Trophoblast cell (in vitro differentiated cells and primary cell): Measurements from ENCODE around the gene PCK2.

ENCODE experiments used
- DNase-seq, 2 donors: peaks; one replicate each; pipeline ENCODE4 v3.0.0-alpha.2; 2016
- H2AFZ ChIP-seq: 2 replicates; pipeline ENCODE4 v1.6.1; 2013; ENCODE audit warnings: low read length, moderate library complexity, mild to moderate bottlenecking; ENCODE audit not compliant: insufficient read depth, poor library complexity
- H2AK5ac ChIP-seq: 2 replicates; pipeline ENCODE4 v1.6.1; 2013; ENCODE audit warnings: mild to moderate bottlenecking, low read length
- H2BK120ac ChIP-seq: 2 replicates; pipeline ENCODE4 v1.6.1; 2013; ENCODE audit warnings: low read length, mild to moderate bottlenecking, moderate library complexity; ENCODE audit not compliant: insufficient read depth, poor library complexity
- H2BK12ac ChIP-seq: 2 replicates; pipeline ENCODE4 v1.6.1; 2013; ENCODE audit warnings: mild to moderate bottlenecking, low read length, moderate library complexity
- H2BK5ac ChIP-seq: 2 replicates; pipeline ENCODE4 v1.6.1; 2013; ENCODE audit warnings: low read length, low read depth, moderate library complexity, mild to moderate bottlenecking; ENCODE audit not compliant: poor library complexity
- H3K14ac ChIP-seq: 2 replicates; pipeline ENCODE4 v1.6.1; 2013; ENCODE audit warnings: mild to moderate bottlenecking, low read length
- H3K18ac ChIP-seq: 2 replicates; pipeline ENCODE4 v1.6.1; 2013; ENCODE audit warnings: mild to moderate bottlenecking, low read length
- H3K23ac ChIP-seq: 2 replicates; pipeline ENCODE4 v1.6.1; 2013; ENCODE audit warnings: low read length
- H3K27ac ChIP-seq: 2 replicates; pipeline ENCODE4 v1.5.1; 2013; ENCODE audit warnings: low read depth, mild to moderate bottlenecking, inconsistent platforms, low read length, moderate library complexity
- H3K27me3 ChIP-seq: 2 replicates; pipeline ENCODE4 v1.6.1; 2013; ENCODE audit warnings: inconsistent platforms, mild to moderate bottlenecking, low read length, moderate library complexity; ENCODE audit not compliant: insufficient read depth
- H3K36me3 ChIP-seq, 2 experiments: 1 replicate in 1 of 2; 2 replicates in 1 of 2; pipeline ENCODE4 v1.6.1; 2013; ENCODE audit warnings: low read length in 2 of 2, mild to moderate bottlenecking in 2 of 2, moderate library complexity in 1 of 2; ENCODE audit not compliant: insufficient read depth in 2 of 2, control insufficient read depth in 1 of 2
- H3K4ac ChIP-seq: 2 replicates; pipeline ENCODE4 v1.6.1; 2013; ENCODE audit warnings: low read depth, mild to moderate bottlenecking, low read length, moderate library complexity
- H3K4me1 ChIP-seq, 2 experiments: 1 replicate in 1 of 2; 2 replicates in 1 of 2; pipeline ENCODE4 v1.6.1; 2013; ENCODE audit warnings: low read length in 2 of 2, mild to moderate bottlenecking in 2 of 2, moderate library complexity in 1 of 2; ENCODE audit not compliant: insufficient read depth in 2 of 2, control insufficient read depth in 1 of 2
- H3K4me2 ChIP-seq: 2 replicates; pipeline ENCODE4 v1.6.1; 2013; ENCODE audit warnings: inconsistent platforms, mild to moderate bottlenecking, low read length, moderate library complexity
- H3K4me3 ChIP-seq: 2 replicates; pipeline ENCODE4 v1.5.1; 2013; ENCODE audit warnings: mild to moderate bottlenecking, low read depth, low read length, inconsistent platforms
- H3K79me1 ChIP-seq: one replicate; pipeline ENCODE4 v1.6.1; 2013; ENCODE audit warnings: low read length
- H3K79me2 ChIP-seq: 2 replicates; pipeline ENCODE4 v1.6.1; 2013; ENCODE audit warnings: low read length, mild to moderate bottlenecking; ENCODE audit not compliant: control insufficient read depth, insufficient read depth, poor library complexity
- H3K9ac ChIP-seq: 2 replicates; pipeline ENCODE4 v1.6.1; 2013; ENCODE audit warnings: mild to moderate bottlenecking, low read length
- H3K9me3 ChIP-seq: 2 replicates; pipeline ENCODE4 v1.6.1; 2013; ENCODE audit warnings: low read depth, mild to moderate bottlenecking, control low read depth, inconsistent platforms, low read length; ENCODE audit not compliant: insufficient read depth
- H4K12ac ChIP-seq: 2 replicates; pipeline ENCODE4 v1.6.1; 2013; ENCODE audit warnings: low read depth, mild to moderate bottlenecking, low read length, moderate library complexity
- H4K8ac ChIP-seq: 2 replicates; pipeline ENCODE4 v1.6.1; 2013; ENCODE audit warnings: low read depth, mild to moderate bottlenecking, low read length, moderate library complexity
- H4K91ac ChIP-seq: one replicate; pipeline ENCODE4 v1.6.1; 2013; ENCODE audit warnings: low read depth, mild to moderate bottlenecking, low read length, moderate library complexity
- WGBS: extraction: QIAGEN DNeasy Blood & Tissue Kit; methylation state at CpG from one replicate; pipeline ENCODE4 v1.1.7; 2013; ENCODE audit warnings: missing lambda C conversion rate; ENCODE audit not compliant: insufficient read length, insufficient coverage; ENCODE audit errors: extremely low coverage; 5-methylcytosine and 5-hydroxymethylcytosine counted together

The PCK2 gene

DNA sequence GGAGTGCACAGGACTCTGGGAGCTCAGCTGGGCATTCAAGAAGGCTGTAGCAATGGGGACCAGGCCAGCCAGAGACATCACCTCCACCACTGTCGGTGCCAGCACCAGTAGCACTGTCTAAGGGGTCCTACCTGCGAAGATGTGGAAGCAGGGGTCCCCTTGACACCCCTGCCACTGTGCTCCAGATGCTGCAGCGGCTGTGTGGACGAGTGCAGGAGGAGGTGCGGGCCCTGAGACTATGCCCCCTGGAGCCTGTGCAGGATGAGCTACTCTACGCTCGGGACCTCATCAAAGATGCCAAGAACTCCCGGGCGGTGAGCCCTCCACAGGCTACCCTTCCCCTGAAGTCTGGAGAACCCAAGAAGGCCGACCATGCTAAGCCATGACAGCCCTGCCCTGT lies 33.7 kb upstream of the PCK2 start:
- no peaks in the 10 kb centered on the region for H3K36me3 ChIP-seq
- H4K8ac ChIP-seq: no peak overlapping the region
- no peak overlapping the region for H3K4me2 ChIP-seq
- no peak for DNase-seq
- no peaks in the 10 kb centered on the region for H3K4me1 ChIP-seq
- WGBS: no CpG with 5 or more reads among the region's 10 CpGs
- H2BK120ac ChIP-seq: no peak overlapping the region
- no peak overlapping the region for H2AK5ac ChIP-seq
- H3K14ac ChIP-seq: no peak overlapping the region
- no peak overlapping the region for H4K12ac ChIP-seq
- H3K4ac ChIP-seq: no peak overlapping the region
- H3K9me3 ChIP-seq: no peaks in the 10 kb centered on the region
- no peak overlapping the region for H3K18ac ChIP-seq
- H3K79me2 ChIP-seq: no peaks in the 10 kb centered on the region
- H3K23ac ChIP-seq: no peak overlapping the region
- H3K9ac ChIP-seq: no peak overlapping the region
- no peak overlapping the region for H3K27ac ChIP-seq
- no peak overlapping the region for H2BK12ac ChIP-seq
- H2AFZ ChIP-seq: no peak overlapping the region
- H2BK5ac ChIP-seq: no peak overlapping the region
- no peak overlapping the region for H3K4me3 ChIP-seq
- no peaks in the 10 kb centered on the region for H3K27me3 ChIP-seq
- H3K79me1 ChIP-seq: no peaks in the 10 kb centered on the region
- H4K91ac ChIP-seq: no peak overlapping the region

GRCh38 chr14:24060984-24061913 lies 32.9 kb upstream of the PCK2 start:
- Histone ChIP-seq H3K4ac (no peak overlapping the region), H3K36me3 (no peaks in the 10 kb centered on the region), H2AK5ac (no peak overlapping the region), H3K27ac (no peak overlapping the region), H4K8ac (no peak overlapping the region), H3K79me2 (no peaks in the 10 kb centered on the region), H4K12ac (no peak overlapping the region), H3K9ac (no peak overlapping the region), H2BK5ac (no peak overlapping the region), H3K23ac (no peak overlapping the region), H3K4me2 (no peak overlapping the region), H4K91ac (no peak overlapping the region), H3K27me3 (no peaks in the 10 kb centered on the region), H3K79me1 (no peaks in the 10 kb centered on the region), H3K4me3 (no peak overlapping the region), H3K14ac (no peak overlapping the region), H3K4me1 (no peaks in the 10 kb centered on the region), H2BK12ac (no peak overlapping the region), H2BK120ac (no peak overlapping the region), H3K18ac (no peak overlapping the region), H3K9me3 (no peaks in the 10 kb centered on the region), H2AFZ (no peak overlapping the region)
- no peak for DNase-seq
- WGBS: no CpG with 5 or more reads among the region's 7 CpGs

DNA sequence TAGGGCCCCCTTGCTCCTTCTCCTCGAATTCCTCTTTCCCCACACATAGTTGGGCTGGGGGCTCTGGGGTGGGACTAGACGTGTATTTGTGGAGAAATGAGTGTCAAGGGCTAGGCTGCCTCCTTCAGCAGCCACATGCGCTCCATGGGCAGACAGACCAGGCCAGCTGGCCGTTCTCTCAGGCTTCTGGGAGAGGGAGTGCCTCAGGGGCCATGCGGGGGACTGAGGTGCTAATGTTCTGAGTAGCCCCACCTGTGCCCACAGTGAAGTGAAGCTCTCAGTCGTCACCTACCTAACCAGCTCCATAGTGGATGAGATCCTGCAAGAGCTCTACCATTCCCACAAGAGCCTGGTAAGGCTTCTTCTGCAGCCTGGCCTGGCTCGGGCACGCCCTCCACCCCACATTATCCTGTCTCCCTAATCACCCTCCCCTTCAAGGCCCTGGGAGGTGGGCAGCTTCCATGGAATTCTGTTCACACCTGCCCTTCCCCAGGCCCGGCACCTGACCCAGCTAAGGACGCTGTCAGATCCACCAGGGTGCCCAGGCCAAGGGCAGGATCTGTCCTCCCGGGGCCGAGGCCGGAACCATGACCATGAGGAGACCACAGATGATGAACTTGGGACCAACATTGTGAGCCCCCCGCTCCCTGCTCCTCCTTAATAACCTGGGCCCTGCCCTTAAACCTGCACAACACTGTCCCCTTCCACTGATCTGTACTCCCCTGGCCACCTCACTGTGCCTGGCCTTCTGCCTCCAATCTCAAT lies 31.7 kb upstream of the PCK2 start:
- H3K4me2 ChIP-seq: no peak overlapping the region
- WGBS: no CpG with 5 or more reads among the region's 14 CpGs

GRCh38 chr14:24063263-24063836 lies 30.8 kb upstream of the PCK2 start:
- Histone ChIP-seq H3K27me3 (no peaks in the 10 kb centered on the region), H3K27ac (no peak overlapping the region), H3K4me1 (no peaks in the 10 kb centered on the region), H4K12ac (no peak overlapping the region), H2AK5ac (no peak overlapping the region), H3K79me1 (no peaks in the 10 kb centered on the region), H3K4ac (no peak overlapping the region), H2BK120ac (no peak overlapping the region), H3K23ac (no peak overlapping the region), H3K4me3 (no peak overlapping the region), H3K4me2 (no peak overlapping the region), H4K8ac (no peak overlapping the region), H3K36me3 (no peaks in the 10 kb centered on the region), H2BK12ac (no peak overlapping the region), H3K9me3 (no peaks in the 10 kb centered on the region), H2BK5ac (no peak overlapping the region), H4K91ac (no peak overlapping the region), H3K9ac (no peak overlapping the region), H3K18ac (no peak overlapping the region), H2AFZ (no peak overlapping the region), H3K14ac (no peak overlapping the region), H3K79me2 (no peaks in the 10 kb centered on the region)
- DNase-seq: no peak
- no CpG with 5 or more reads among the region's 4 CpGs for WGBS

More for the DNA sequence above, 31.7 kb upstream of the PCK2 start:
- Histone ChIP-seq H3K4ac (no peak overlapping the region), H2AFZ (no peak overlapping the region), H3K18ac (no peak overlapping the region), H3K27ac (no peak overlapping the region), H3K36me3 (no peaks in the 10 kb centered on the region), H3K27me3 (no peaks in the 10 kb centered on the region), H2BK120ac (no peak overlapping the region), H2BK5ac (no peak overlapping the region), H2AK5ac (no peak overlapping the region), H3K4me3 (no peak overlapping the region), H3K79me1 (no peaks in the 10 kb centered on the region), H2BK12ac (no peak overlapping the region), H4K12ac (no peak overlapping the region), H3K79me2 (no peaks in the 10 kb centered on the region), H4K91ac (no peak overlapping the region), H3K23ac (no peak overlapping the region), H3K9ac (no peak overlapping the region), H3K9me3 (no peaks in the 10 kb centered on the region), H4K8ac (no peak overlapping the region), H3K14ac (no peak overlapping the region), H3K4me1 (no peaks in the 10 kb centered on the region)
- DNase-seq: no peak
